Body of pancreas (tissue), 4 donors: Measurements from ENCODE around the gene HOXD12. TPM values are rescaled to one million over a fixed set of nuclear protein-coding genes. Genes with fewer than 3 reads are reported as not detected.

ENCODE experiments used
- ATAC-seq: fragments of 150-250 bp; one replicate; pipeline ENCODE4 v1.9.1; 2016
- DNase-seq, 4 donors: peaks; one replicate each; pipeline ENCODE4 v3.0.0-alpha.2; 2019
- H3K27ac ChIP-seq, 4 donors: fragments of 200-600 bp; sonication (generic); 1 replicate in 3 of 4; 2 replicates in 1 of 4; pipeline versions ENCODE4 v1.5.1 to v1.6.1; 2016 to 2019; ENCODE audit warnings: mild to moderate bottlenecking in 1 of 4, mixed read lengths in 1 of 4, moderate library complexity in 1 of 4
- H3K27me3 ChIP-seq, 2 donors: fragments of 200-600 bp; sonication (generic); one replicate each; pipeline ENCODE4 v1.6.0; 2016; ENCODE audit warnings: mild to moderate bottlenecking in 1 of 2
- H3K36me3 ChIP-seq, 2 donors: fragments of 200-600 bp; sonication (generic); replicated peaks in 1 of 2; 2 replicates each; pipeline ENCODE4 v1.5.1; 2016; ENCODE audit warnings: low read depth in 2 of 2; ENCODE audit not compliant: insufficient read depth in 1 of 2
- H3K4me1 ChIP-seq: fragments of 200-600 bp; sonication (generic); one replicate; pipeline ENCODE4 v1.6.0; 2016
- H3K4me3 ChIP-seq, 2 donors: fragments of 200-600 bp; sonication (generic); 1 replicate in 1 of 2; 2 replicates in 1 of 2; pipeline ENCODE4 v1.5.1; 2016 to 2019
- H3K9me3 ChIP-seq, 3 donors: fragments of 200-600 bp; sonication (generic); 1 replicate in 2 of 3; 2 replicates in 1 of 3; pipeline ENCODE4 v1.5.1; 2016
- POLR2A ChIP-seq, 3 donors: fragments of 450-650 bp; IDR thresholded peaks; one replicate each; pipeline ENCODE4 v1.6.1; 2016; ENCODE audit warnings: antibody characterized with exemption in 3 of 3, mild to moderate bottlenecking in 2 of 3
- WGBS, 2 donors: methylation state at CpG; one replicate each; pipeline ENCODE4 v1.1.5; 2017; 5-methylcytosine and 5-hydroxymethylcytosine counted together
- intact Hi-C: fragments of 100-400 bp; cut with DNase I; formaldehyde crosslinking; loops from one replicate; pipeline ENCODE4 v1.15.1; 2023
- total RNA-seq, 2 donors: library from RNA; depleted of rRNA; stranded (reverse); fragments of >200 nt; gene quantifications; one replicate each; pipeline ENCODE4 v1.1.0, GENCODE V29; 2016
- TF ChIP-seq, protein P1 (sequence below), 7 experiments: fragments of 450-650 bp in 4 of 7; fragments of 200-600 bp in 3 of 7; sonication (generic) in 3 of 7; IDR thresholded peaks; one replicate each; pipeline ENCODE4 v1.5.1; 2016 to 2019; ENCODE audit warnings: antibody characterized with exemption in 7 of 7

The HOXD12 gene
- total RNA-seq, 2 donors from 2014 or later, result not detected

DNA sequence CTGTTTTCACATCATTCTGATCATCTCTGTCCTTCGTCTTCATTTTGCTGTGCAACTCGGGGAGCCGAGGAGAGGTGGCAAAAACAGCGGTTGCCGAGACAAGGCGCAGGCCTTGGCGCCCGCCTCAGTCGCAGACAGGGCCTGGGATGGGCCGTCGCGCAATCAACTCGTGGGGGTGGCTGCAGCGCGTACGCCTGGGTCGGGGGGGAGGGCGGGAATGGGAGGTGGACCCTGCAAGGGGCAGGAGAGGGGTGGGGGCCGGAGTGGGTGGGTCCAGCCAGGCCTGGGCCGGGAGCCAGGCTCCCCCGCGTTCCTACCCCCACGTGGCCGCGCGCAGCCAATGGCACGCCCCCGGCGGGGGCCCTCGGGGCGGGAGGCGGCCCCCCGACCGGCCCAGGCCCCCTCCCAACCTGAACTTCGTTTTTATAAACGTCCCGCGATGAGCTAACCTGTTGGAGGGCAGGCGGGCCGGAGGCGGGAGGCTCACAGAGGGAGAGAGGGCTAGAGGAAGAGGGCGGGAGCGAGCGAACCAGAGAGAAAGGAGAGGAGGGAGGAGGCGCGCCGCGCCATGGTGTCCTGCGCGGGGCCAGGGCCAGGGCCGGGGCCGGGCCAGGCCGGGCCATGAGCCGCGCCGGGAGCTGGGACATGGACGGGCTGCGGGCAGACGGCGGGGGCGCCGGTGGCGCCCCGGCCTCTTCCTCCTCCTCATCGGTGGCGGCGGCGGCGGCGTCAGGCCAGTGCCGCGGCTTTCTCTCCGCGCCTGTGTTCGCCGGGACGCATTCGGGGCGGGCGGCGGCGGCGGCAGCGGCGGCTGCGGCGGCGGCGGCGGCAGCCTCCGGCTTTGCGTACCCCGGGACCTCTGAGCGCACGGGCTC is 7.1 kb upstream of the HOXD12 start, which contains the start of gene HOXD13:
HOXD13 (plus strand) TSS at position 452 of the 875 bp plus-strand sequence; CDS start at position 622, 170 bp downstream.
- ATAC-seq, result no peak
- no peak for DNase-seq
- Histone ChIP-seq H3K27me3 (peaks cover 5 to 67% of the 10 kb centered on the region in 2 donors), H3K4me3 (no peak within 1 kb of the TSS), H3K9me3 (no peaks in the 10 kb centered on the region), H3K4me1 (peaks cover 33% of the 10 kb centered on the region), H3K36me3 (no peaks in the 10 kb centered on the region), H3K27ac (no peak within 1 kb of the TSS)
- intact Hi-C loops, result no loop called here
- TF ChIP-seq, protein P1, sequence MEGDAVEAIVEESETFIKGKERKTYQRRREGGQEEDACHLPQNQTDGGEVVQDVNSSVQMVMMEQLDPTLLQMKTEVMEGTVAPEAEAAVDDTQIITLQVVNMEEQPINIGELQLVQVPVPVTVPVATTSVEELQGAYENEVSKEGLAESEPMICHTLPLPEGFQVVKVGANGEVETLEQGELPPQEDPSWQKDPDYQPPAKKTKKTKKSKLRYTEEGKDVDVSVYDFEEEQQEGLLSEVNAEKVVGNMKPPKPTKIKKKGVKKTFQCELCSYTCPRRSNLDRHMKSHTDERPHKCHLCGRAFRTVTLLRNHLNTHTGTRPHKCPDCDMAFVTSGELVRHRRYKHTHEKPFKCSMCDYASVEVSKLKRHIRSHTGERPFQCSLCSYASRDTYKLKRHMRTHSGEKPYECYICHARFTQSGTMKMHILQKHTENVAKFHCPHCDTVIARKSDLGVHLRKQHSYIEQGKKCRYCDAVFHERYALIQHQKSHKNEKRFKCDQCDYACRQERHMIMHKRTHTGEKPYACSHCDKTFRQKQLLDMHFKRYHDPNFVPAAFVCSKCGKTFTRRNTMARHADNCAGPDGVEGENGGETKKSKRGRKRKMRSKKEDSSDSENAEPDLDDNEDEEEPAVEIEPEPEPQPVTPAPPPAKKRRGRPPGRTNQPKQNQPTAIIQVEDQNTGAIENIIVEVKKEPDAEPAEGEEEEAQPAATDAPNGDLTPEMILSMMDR (IDR thresholded peaks at IDR 0.05), result no peak
- no peak for TF ChIP-seq POLR2A (IDR thresholded peaks at IDR 0.05)
- WGBS, 2 donors, result 3 to 12% methylated on average over 33 to 76 of the region's 95 CpGs

DNA sequence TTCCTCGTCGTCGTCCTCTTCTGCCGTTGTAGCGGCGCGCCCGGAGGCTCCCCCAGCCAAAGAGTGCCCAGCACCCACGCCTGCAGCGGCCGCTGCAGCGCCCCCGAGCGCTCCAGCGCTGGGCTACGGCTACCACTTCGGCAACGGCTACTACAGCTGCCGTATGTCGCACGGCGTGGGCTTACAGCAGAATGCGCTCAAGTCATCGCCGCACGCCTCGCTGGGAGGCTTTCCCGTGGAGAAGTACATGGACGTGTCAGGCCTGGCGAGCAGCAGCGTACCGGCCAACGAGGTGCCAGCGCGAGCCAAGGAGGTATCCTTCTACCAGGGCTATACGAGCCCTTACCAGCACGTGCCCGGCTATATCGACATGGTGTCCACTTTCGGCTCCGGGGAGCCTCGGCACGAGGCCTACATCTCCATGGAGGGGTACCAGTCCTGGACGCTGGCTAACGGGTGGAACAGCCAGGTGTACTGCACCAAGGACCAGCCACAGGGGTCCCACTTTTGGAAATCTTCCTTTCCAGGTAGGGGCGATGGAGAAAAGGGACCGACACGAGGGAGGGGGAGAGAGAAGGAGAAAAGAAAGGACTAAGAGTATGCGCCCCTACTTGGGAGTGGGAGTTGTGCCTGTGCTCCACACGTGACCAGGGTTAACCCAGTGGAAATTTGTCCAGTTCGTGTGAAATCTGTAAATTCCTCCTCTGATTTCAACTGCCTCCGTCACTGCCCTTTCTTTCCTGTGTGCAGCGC is 6.3 kb upstream of the HOXD12 start:
- no peak for DNase-seq

DNA sequence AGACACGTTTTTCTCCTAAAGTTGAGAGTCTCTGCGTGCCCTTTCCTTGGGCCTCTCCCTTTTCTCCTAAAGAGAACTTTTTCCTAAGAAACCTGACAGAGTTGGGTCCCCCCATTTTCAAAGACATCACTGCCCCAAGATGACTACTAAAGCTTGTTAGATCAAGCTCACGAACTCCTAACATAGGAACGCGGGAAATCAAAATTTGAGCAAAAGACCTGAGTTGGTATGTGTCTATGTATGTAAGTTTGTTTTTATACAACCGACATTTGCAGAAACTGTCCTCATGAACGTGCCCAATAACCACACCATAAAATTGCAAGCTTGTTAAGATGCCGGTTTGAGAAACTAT is 5.7 kb upstream of the HOXD12 start:
- Histone ChIP-seq H3K9me3 (no peaks in the 10 kb centered on the region), H3K4me3 (no peak overlapping the region), H3K27ac (no peak overlapping the region), H3K27me3 (peaks cover 0 to 65% of the 10 kb centered on the region in 2 donors), H3K4me1 (peaks cover 30% of the 10 kb centered on the region), H3K36me3 (no peaks in the 10 kb centered on the region)
- 4 to 12% methylated on average over 8 of the region's 8 CpGs for WGBS, 2 donors
- TF ChIP-seq, protein P1 (IDR thresholded peaks at IDR 0.05), result no peak
- no peak for TF ChIP-seq POLR2A (IDR thresholded peaks at IDR 0.05)
- ATAC-seq (no peak), DNase-seq (no peak)
- intact Hi-C loops, result no loop called here

More for the DNA sequence above, 6.3 kb upstream of the HOXD12 start:
- Histone ChIP-seq H3K27ac (no peak overlapping the region), H3K4me1 (peaks cover 32% of the 10 kb centered on the region), H3K9me3 (no peaks in the 10 kb centered on the region), H3K27me3 (peaks cover 0 to 63% of the 10 kb centered on the region in 2 donors), H3K4me3 (no peak overlapping the region), H3K36me3 (no peaks in the 10 kb centered on the region)
- 3 to 12% methylated on average over 18 to 51 of the region's 53 CpGs for WGBS, 2 donors
- ATAC-seq, result no peak
- intact Hi-C loops, result no loop called here
- TF ChIP-seq, protein P1 (IDR thresholded peaks at IDR 0.05), result no peak
- TF ChIP-seq POLR2A (IDR thresholded peaks at IDR 0.05), result no peak

DNA sequence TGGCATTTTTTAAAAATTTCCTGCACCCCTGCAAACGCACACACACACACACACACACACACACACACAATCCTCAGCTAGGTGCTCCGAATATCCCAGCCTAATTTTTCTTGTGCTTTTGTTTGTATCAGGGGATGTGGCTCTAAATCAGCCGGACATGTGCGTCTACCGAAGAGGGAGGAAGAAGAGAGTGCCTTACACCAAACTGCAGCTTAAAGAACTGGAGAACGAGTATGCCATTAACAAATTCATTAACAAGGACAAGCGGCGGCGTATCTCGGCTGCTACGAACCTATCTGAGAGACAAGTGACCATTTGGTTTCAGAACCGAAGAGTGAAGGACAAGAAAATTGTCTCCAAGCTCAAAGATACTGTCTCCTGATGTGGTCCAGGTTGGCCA is 5.2 kb upstream of the HOXD12 start:
- no peak for DNase-seq

More for the DNA sequence above, 5.2 kb upstream of the HOXD12 start:
- TF ChIP-seq, protein P1 (IDR thresholded peaks at IDR 0.05), result no peak
- no peak for TF ChIP-seq POLR2A (IDR thresholded peaks at IDR 0.05)
- WGBS, 2 donors, result 5% methylated on average over 12 of the region's 12 CpGs
- Histone ChIP-seq H3K27me3 (peaks cover 0 to 66% of the 10 kb centered on the region in 2 donors), H3K9me3 (no peaks in the 10 kb centered on the region), H3K4me3 (no peak overlapping the region), H3K4me1 (peaks cover 30% of the 10 kb centered on the region), H3K27ac (no peak overlapping the region), H3K36me3 (no peaks in the 10 kb centered on the region)
- no peak for ATAC-seq
- intact Hi-C loops, result no loop called here
